GM13976 (cell line): ENCODE measurements around the gene MTA2.

ENCODE experiments used
- DNase-seq: peaks from one replicate; pipeline ENCODE4 v3.0.0; 2012; ENCODE audit warnings: low spot score
- in situ Hi-C: fragments of 300-500 bp; cut with MboI; formaldehyde crosslinking; loops from one replicate; pipeline ENCODE4 v1.12.0; 2022; ENCODE audit warnings: low sequenced_read_pairs, mixed read lengths, inconsistent platforms; ENCODE audit not compliant: unreplicated experiment
- TF ChIP-seq, protein P1 (sequence below): IDR thresholded peaks from 2 replicates; pipeline ENCODE4 v1.5.1; 2012; ENCODE audit warnings: borderline replicate concordance, mild to moderate bottlenecking; ENCODE audit not compliant: insufficient read depth; ENCODE audit errors: extremely low read depth, missing control alignments, control extremely low read depth

The MTA2 gene

DNA sequence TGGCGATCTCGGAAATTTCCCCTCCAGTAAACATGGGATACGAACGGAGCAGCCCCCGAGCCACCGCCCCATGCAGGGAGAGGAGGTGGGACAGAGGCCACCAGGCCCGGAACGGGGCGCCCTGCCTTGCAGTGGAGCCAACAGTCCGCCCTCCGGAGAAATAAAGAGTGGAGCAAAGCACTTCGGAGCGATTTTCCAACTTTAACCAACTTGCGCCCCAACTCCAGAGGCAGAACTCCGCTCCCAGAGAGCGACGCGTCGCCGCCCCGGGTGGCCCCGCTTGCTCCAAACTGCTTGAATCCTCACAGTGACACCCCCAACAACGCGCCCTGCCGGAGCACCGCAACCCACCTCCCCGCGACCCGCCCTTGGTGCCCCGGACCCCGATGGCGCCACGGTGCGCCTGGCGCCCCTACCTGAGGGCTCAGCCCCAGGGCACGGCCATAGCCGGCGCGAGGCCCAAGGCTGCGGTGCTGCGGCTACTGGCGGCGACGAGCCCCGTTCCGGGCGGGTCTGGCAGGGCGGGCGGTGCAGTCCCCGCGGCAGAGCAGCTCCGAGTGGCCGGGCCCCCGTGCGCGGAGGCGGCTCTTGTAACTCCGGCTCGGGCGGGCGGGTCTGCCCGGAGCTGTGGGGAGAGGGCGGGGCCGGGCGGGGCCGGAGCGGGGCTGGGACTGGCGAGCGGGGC, 55.3 kb downstream of the MTA2 start, which contains the start of gene AHNAK:
TSS of gene AHNAK (minus strand) at position 563 of the 685 bp plus-strand sequence. CDS start 10,708 bp downstream, outside the sequence.
- DNase-seq: peak; percentile 79

DNA sequence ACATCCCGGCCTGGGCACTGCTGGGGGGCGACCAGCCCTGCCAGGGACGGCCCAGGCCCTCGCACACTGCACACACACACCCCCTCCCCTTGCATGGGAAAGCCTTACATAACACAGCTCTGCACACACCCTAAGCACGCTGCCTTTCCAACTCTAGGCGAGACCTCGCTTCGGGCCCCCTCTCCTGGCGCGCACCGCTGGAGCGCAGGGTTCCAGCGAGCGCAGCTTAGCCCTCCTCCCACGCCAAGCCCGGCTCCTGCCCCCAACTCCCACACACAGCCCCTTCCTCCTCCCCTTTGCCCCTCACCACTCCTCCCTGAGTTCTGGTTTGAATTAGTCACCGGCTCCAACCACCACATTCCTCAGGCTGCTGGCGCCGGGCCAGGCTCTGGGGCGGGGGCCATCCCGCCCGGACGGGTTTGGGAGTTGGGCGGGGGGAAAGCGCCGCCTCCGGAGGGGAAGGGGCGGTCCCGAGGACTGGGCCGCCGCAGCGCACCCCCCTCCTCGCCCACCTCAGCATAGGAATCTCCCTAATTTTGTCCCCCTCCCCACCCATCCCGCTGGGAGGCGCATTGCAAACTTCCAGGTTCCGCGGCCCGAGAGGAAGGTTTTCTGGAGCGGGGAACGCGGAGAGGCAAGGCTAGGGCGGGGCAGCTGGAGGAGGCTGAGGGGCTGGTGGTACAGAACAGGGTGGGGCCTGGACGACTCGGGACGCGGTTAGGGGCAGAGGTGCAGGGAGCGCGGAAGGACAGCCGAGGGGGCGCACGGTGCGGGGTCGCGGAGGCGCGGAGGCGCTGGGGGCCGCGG, 56.0 kb downstream of the MTA2 start:
- TF ChIP-seq, protein P1, sequence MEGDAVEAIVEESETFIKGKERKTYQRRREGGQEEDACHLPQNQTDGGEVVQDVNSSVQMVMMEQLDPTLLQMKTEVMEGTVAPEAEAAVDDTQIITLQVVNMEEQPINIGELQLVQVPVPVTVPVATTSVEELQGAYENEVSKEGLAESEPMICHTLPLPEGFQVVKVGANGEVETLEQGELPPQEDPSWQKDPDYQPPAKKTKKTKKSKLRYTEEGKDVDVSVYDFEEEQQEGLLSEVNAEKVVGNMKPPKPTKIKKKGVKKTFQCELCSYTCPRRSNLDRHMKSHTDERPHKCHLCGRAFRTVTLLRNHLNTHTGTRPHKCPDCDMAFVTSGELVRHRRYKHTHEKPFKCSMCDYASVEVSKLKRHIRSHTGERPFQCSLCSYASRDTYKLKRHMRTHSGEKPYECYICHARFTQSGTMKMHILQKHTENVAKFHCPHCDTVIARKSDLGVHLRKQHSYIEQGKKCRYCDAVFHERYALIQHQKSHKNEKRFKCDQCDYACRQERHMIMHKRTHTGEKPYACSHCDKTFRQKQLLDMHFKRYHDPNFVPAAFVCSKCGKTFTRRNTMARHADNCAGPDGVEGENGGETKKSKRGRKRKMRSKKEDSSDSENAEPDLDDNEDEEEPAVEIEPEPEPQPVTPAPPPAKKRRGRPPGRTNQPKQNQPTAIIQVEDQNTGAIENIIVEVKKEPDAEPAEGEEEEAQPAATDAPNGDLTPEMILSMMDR: no peak
- no peak for DNase-seq
- in situ Hi-C loops: no loop called here

More for the DNA sequence above, 55.3 kb downstream of the MTA2 start, which contains the start of gene AHNAK:
- TF ChIP-seq, protein P1: no peak
- in situ Hi-C loops: no loop called here

DNA sequence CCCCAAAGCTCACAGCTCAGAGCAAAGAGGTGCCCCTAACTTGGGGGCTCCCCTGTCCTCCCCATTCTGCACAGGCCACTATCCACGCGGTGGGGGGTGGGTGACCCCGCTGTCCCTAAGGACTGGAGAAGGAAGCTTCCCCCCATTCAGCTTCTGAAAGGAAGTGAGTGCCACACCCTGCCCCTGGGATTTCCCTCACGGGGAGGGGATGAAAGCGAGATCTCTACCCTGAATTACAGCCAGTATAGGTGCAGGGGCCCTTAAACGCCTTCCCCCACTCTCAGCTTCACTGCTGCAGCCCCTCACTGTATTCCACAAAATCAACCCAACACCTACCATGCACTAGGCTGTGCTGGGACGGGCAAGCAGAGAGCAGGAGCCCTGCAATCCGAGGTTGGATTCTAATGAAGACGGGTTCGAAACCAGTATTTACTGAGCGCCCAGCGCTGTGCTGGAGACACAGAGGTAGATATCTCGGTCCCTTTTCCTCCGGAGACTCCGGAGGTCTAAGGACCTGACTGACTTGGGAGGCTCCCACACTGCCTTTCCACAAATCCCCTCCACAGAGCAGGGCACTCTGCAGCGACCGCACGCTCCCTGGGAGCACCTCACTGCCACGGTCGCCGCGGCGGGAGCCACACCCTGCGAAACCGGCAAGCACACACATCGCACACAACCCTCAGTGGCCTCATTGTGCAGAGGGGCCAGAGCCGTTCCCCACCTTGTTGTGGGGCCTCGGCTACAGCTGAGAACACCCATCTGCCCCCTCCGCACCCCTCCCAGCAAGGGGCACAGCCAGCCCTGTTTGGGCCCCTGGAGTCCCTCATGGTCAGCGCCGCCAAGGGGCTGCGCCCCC, 56.9 kb downstream of the MTA2 start:
- DNase-seq: no peak
- TF ChIP-seq, protein P1: no peak
- in situ Hi-C loops: no loop called here

DNA sequence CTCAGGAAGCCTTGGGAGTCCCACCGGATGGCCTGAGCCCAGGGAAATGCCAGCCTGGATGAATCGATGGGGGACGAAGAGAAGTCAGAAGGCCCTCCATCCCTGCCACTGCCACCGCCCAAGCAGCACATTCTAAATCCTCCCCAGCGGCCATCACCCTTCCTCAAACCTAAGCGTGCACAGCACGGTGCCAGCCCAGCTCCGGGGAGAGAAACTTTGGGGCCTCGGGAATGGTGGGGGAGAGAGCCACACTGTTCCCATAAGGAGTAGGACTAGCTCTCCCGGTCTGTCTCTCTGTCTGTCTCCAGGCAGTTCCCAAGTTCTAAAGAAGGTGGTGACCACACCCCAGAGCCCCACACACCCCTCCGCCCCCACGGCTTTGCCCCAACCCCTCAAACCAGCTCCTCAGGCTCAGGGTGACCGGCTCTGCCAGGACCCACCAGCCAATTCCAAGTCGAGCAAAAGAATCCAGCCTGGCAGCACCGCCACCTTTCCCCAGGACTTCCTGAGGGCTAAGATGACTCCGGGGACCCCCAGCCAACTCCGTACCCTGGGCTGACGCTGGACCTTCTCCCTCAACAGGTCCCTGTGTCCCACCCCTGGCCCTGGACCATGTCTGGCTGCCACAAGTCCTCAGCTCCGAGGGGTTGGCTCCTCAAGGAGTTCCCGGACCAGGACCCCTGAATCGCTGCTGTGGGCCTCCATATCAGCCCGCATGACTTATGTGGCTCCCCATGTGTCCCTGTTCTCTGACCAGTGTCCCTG, 57.8 kb downstream of the MTA2 start:
- DNase-seq: no peak
- in situ Hi-C loops: no loop called here
- TF ChIP-seq, protein P1: no peak
